ENCODE data around the gene SMAD6. TPM values are rescaled to one million over a fixed set of nuclear protein-coding genes. Genes with fewer than 3 reads are reported as not detected.
A peak's percentile ranks its signal among the peaks of the same experiment; 100 is the strongest.

The SMAD6 gene
- total RNA-seq, 4 donors from 2014 or later: 2.9 to 7.0 (median 6.9) TPM

DNA sequence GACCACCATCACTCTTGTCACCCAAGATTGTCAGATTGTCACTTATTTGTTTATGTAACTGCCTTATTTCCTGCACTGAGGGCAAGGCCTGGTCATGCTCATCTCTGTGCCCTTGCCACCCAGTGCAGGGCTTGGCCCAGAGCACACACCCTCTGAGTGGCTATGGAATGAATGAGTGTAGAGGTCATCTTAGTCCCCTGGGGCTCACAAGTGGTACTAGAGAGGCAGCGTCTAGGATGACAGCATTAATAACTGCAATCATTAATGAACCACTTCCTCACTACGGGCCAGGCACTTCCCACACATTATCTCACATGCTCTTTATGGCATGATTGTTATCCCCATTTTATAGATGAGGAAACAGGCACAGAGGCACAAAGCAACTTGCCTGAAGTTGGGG is 117.0 kb downstream of the SMAD6 start:
- Histone ChIP-seq H3K9me3 (no peaks in the 10 kb centered on the region), H3K27me3 (no peaks in the 10 kb centered on the region), H3K36me3 (no peaks in the 10 kb centered on the region), H3K27ac (no peak overlapping the region), H3K4me3 (no peak overlapping the region), H3K4me1 (no peaks in the 10 kb centered on the region)
- DNase-seq (ENCODE audit: low spot score in 2 of 2): peak; percentile 11 to 57
- TF ChIP-seq, protein P1, sequence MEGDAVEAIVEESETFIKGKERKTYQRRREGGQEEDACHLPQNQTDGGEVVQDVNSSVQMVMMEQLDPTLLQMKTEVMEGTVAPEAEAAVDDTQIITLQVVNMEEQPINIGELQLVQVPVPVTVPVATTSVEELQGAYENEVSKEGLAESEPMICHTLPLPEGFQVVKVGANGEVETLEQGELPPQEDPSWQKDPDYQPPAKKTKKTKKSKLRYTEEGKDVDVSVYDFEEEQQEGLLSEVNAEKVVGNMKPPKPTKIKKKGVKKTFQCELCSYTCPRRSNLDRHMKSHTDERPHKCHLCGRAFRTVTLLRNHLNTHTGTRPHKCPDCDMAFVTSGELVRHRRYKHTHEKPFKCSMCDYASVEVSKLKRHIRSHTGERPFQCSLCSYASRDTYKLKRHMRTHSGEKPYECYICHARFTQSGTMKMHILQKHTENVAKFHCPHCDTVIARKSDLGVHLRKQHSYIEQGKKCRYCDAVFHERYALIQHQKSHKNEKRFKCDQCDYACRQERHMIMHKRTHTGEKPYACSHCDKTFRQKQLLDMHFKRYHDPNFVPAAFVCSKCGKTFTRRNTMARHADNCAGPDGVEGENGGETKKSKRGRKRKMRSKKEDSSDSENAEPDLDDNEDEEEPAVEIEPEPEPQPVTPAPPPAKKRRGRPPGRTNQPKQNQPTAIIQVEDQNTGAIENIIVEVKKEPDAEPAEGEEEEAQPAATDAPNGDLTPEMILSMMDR (IDR thresholded peaks at IDR 0.05): no peak
- TF ChIP-seq POLR2AphosphoS5 (IDR thresholded peaks at IDR 0.05) (no peak), POLR2A (IDR thresholded peaks at IDR 0.05) (no peak), EP300 (IDR thresholded peaks at IDR 0.05) (no peak)
- WGBS: 34% methylated on average over 2 of the region's 2 CpGs

DNA sequence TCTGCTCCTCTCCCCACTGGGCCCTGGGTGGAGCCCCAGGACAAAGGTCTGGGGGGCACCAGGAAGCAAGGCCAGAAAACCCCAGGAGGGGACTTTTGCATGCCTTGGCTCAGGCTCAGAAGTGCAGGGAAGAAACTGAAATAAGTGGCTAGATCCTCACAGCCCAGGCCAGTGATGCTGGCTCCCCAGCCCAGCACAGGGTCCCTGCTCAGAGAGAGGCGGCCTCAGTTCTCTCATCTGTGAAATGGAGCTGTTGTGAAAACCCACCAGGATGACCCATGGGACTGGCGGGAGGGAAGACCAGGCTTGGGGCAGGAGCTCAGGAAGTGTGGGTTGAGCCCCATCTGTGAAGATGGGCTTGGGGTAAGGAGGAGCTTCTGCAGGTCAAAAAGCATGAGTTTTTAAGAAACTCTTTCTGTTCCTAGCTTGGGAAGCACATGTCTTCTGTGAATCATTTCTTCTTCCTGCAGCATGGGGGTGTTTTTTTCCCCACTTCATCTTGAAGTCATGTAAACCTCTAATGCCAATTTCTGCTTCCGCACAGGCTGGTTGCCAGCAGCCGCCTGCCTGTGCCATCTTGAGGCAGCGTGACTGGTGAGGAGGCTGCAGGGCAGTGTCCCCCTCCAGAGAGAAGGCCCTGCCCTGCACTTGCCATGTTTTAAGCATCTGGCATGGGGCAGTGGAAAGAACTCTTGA is 118.6 kb downstream of the SMAD6 start:
- Histone ChIP-seq H3K27ac (no peak overlapping the region), H3K9me3 (no peaks in the 10 kb centered on the region), H3K4me3 (no peak overlapping the region), H3K36me3 (no peaks in the 10 kb centered on the region), H3K4me1 (no peaks in the 10 kb centered on the region), H3K27me3 (no peaks in the 10 kb centered on the region)
- no peak for TF ChIP-seq POLR2A (IDR thresholded peaks at IDR 0.05)
- TF ChIP-seq, protein P1 (IDR thresholded peaks at IDR 0.05): no peak
- TF ChIP-seq POLR2AphosphoS5 (IDR thresholded peaks at IDR 0.05): no peak
- no peak for TF ChIP-seq EP300 (IDR thresholded peaks at IDR 0.05)
- 100% methylated on average over 2 of the region's 5 CpGs for WGBS
- DNase-seq (ENCODE audit: low spot score in 2 of 2): peak; percentile 50 to 61

DNA sequence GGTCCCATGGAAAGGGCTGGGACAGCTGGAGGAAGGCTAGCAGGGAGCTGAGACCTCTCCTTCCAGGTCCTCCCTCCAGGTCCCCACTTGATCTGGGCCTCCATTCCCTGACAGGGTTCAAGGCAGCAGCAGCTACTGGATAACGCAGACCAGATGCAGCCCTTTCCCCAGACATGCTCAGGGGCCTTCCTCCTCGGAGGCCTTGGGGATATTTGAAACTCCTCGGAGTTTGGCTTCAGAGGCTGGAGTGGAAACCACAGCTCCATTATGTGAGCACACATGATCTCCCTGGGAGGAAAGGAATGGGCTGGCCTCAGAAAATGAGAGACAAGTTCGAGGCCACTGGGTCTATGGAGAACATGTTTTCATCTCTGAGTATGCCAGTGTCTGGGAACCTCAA is 119.3 kb downstream of the SMAD6 start:
- Histone ChIP-seq H3K36me3 (no peaks in the 10 kb centered on the region), H3K27ac (no peak overlapping the region), H3K27me3 (no peaks in the 10 kb centered on the region), H3K4me1 (no peaks in the 10 kb centered on the region), H3K9me3 (no peaks in the 10 kb centered on the region), H3K4me3 (no peak overlapping the region)
- WGBS: 83% methylated on average over 2 of the region's 4 CpGs
- no peak for TF ChIP-seq POLR2AphosphoS5 (IDR thresholded peaks at IDR 0.05)
- TF ChIP-seq POLR2A (IDR thresholded peaks at IDR 0.05): no peak
- TF ChIP-seq, protein P1 (IDR thresholded peaks at IDR 0.05): no peak
- TF ChIP-seq EP300 (IDR thresholded peaks at IDR 0.05): no peak
- DNase-seq (ENCODE audit: low spot score in 2 of 2): peak in 1 of 2 donors; percentile 44

DNA sequence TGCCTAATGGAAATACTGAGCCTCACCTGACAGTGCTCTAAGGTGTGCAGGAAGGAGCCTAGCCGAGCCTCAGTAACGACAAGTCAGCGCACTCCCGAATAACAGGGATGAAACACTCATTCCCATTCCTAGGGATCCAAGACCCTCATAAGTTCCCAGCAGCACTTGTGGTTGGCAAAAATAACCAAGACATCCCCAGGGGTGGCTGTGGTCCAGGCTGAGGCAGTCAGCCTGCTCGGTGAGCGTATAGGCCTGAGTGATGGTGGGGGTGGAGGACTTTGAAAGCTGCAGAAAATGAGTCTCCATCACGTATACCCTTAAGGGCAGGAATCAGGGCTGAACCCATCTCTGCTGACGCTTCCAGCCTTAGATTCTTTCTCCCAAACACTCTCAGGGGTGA is 120.1 kb downstream of the SMAD6 start:
- TF ChIP-seq, protein P1 (IDR thresholded peaks at IDR 0.05): no peak
- no peak for TF ChIP-seq POLR2A (IDR thresholded peaks at IDR 0.05)
- TF ChIP-seq POLR2AphosphoS5 (IDR thresholded peaks at IDR 0.05): no peak
- TF ChIP-seq EP300 (IDR thresholded peaks at IDR 0.05): no peak

DNA sequence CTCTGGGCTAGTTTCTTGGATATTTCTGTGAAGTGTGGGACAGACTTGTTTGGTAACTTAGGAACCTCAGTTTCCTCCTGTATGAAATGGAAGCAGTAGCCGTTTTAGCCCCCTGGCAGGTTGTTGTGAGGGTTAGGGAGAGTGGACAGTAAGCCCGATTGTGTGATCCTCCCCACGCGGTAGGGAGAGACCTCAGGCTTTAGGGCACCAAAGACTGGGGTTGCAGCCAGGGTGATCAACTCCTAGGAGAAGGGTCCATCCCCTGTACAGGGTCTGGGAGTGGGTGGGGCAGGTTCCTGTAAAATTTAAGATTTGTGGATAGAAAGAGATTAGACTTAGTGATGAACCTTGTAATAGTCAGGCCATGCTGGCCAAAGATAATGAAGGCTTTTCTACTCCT is 120.5 kb downstream of the SMAD6 start:
- no peaks in the 10 kb centered on the region for H3K36me3 ChIP-seq
- H3K4me3 ChIP-seq: no peak overlapping the region
- 100% methylated on average over 4 of the region's 4 CpGs for WGBS
- H3K27ac ChIP-seq: no peak overlapping the region
- H3K4me1 ChIP-seq: no peaks in the 10 kb centered on the region
- no peaks in the 10 kb centered on the region for H3K9me3 ChIP-seq
- H3K27me3 ChIP-seq: no peaks in the 10 kb centered on the region
- peak; percentile 32 to 56 for DNase-seq (ENCODE audit: low spot score in 2 of 2)
- TF ChIP-seq POLR2AphosphoS5 (IDR thresholded peaks at IDR 0.05): no peak
- TF ChIP-seq EP300 (IDR thresholded peaks at IDR 0.05): no peak
- no peak for TF ChIP-seq POLR2A (IDR thresholded peaks at IDR 0.05)
- TF ChIP-seq, protein P1 (IDR thresholded peaks at IDR 0.05): no peak

More for the DNA sequence above, 120.1 kb downstream of the SMAD6 start:
- Histone ChIP-seq H3K27me3 (no peaks in the 10 kb centered on the region), H3K4me1 (no peaks in the 10 kb centered on the region), H3K4me3 (no peak overlapping the region), H3K9me3 (no peaks in the 10 kb centered on the region), H3K27ac (no peak overlapping the region), H3K36me3 (no peaks in the 10 kb centered on the region)
- 89% methylated on average over 8 of the region's 8 CpGs for WGBS
- DNase-seq (ENCODE audit: low spot score in 2 of 2): peak; percentile 13 to 28
